ENCODE data around the gene BPIFB3. TPM values are rescaled to one million over a fixed set of nuclear protein-coding genes. Genes with fewer than 3 reads are reported as not detected.
A peak's percentile ranks its signal among the peaks of the same experiment; 100 is the strongest.

The BPIFB3 gene
- total and polyA plus RNA-seq, 2 of the 13 experiments (the other 11 are each of a cell fraction or from before 2014, with no cell fraction given): 0.09 TPM; not detected in 1

DNA sequence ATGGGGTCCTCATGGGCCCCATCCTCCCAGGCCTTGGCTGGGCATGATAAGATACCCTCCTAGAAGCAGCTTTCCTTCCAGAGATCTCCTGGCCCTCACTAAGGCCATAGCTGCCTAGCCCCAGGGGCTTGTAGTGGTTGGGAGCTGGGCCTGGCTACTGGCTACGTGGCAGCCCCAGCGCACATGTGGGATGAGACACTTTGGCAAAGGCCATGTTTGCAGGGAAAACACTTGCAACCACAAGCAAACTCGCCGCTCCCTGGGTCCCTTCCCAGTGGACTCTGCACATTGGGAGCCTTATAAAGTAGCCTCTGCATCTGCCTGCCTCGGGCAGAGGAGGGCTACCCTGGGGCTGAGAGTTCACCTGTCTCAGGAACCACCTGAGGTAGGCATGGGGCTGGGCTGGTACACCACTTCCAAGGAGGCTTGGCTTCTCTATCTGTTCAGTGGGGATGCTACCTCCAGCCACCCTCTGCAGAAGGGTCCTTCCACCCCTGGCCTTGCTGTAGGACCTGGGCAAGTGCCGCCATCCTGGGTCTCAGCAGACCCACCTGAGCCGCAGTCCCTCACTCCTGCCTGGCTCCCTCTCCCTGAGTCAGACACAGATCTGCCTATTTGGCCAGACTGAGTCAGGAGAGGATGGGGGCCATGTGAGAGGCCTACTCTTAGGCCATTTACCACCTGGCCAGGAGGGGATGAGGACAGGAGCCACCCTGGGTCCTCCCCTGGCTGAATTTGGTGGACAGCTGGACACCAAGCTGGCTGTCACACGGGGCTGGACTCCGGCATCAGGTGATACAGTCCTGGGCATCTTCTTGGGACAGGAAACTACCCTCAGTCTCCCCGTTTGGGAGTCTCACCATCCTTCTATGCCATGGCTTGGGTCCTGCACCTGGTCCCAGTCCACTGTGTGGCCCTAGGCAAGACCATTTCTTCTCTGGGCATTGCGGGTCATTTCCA lies 46.0 kb upstream of the BPIFB3 start, which contains the start of gene BPIFB2 (continued):
- TF ChIP-seq NRL (CRISPR knock-in tag; IDR thresholded peaks at IDR 0.05; ENCODE audit: borderline replicate concordance) (peak; percentile 87), USF2 (IDR thresholded peaks at IDR 0.05; ENCODE audit: low read depth, low read length) (no peak), USF2 (CRISPR knock-in tag; IDR thresholded peaks at IDR 0.05; ENCODE audit: borderline replicate concordance) (no peak), PRDM15 (CRISPR knock-in tag; IDR thresholded peaks at IDR 0.05) (no peak; the same call in 1 of the 2 replicates), CHD4 (IDR thresholded peaks at IDR 0.05; ENCODE audit: borderline replicate concordance, low read length) (no peak), RORA (CRISPR knock-in tag; IDR thresholded peaks at IDR 0.05) (no peak), ZBTB40 (IDR thresholded peaks at IDR 0.05) (no peak), ZBTB40 (CRISPR knock-in tag; IDR thresholded peaks at IDR 0.05) (peak; percentile 86)
- TF ChIP-seq, protein P1, sequence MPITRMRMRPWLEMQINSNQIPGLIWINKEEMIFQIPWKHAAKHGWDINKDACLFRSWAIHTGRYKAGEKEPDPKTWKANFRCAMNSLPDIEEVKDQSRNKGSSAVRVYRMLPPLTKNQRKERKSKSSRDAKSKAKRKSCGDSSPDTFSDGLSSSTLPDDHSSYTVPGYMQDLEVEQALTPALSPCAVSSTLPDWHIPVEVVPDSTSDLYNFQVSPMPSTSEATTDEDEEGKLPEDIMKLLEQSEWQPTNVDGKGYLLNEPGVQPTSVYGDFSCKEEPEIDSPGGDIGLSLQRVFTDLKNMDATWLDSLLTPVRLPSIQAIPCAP (CRISPR knock-in tag; IDR thresholded peaks at IDR 0.05; ENCODE audit: low read depth): peak; percentile 93
